Measurements from ENCODE around the gene RCBTB2. TPM values are rescaled to one million over a fixed set of nuclear protein-coding genes. Genes with fewer than 3 reads are reported as not detected.

The RCBTB2 gene
- total and polyA plus RNA-seq, 2 donors (not counting 3 experiments of a cell fraction or from before 2014, with no cell fraction given), result 10.7 to 12.6 TPM

DNA sequence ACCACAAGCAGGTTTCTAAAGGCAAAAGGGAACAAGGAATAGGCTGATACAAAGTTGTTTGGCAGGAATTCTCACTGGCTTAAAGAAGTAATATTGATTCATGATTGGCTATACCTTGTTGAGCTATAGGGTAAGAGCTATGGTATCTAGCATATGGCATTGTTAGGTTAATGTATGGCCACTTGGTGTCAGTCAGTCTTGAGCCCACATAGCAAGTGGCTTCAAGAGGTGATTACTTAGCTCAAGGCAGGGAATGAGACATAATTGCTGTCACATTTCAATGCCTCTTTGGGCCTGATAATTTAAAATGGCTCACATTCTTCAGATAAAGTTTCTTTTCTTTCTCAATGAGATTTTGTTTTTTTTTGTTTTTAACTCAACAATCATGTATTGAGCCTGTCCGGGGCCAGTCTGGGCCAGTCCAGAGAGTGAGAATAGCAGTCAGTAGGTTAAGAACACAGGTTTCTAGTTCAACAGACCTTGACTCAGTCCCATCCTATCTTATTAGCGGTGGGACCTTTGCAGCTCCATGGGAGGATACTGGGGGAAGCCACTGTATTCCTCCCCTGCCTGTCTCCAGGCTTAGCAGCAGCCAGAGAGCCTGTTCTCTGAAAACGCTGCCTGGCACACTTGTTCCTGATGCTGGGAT lies 45.8 kb upstream of the RCBTB2 start:
- intact Hi-C loops (cut with micrococcal nuclease), result no loop called here
- Histone ChIP-seq H3K27me3 (ENCODE audit: control insufficient read depth in 2 of 2, insufficient read depth in 2 of 2, low read length in 2 of 2) (peaks cover 0 to 4% of the 10 kb centered on the region in 2 experiments), H3K4me2 (ENCODE audit: insufficient read depth, low read length) (no peak overlapping the region), H3K36me3 (ENCODE audit: control insufficient read depth in 2 of 2, extremely low read depth in 1 of 2, insufficient read depth in 2 of 2, low read length in 2 of 2) (no peaks in the 10 kb centered on the region), H2AFZ (ENCODE audit: low read depth, low read length) (peak overlapping the region; percentile 26), H3K9me1 (replicated peaks; ENCODE audit: control insufficient read depth, extremely low read depth, insufficient read depth, low read length) (no peaks in the 10 kb centered on the region), H3K9ac (replicated peaks; ENCODE audit: extremely low read depth, insufficient read depth, low read length) (no peak overlapping the region), H3K4me1 (ENCODE audit: control insufficient read depth, extremely low read depth, insufficient read depth, low read length) (peaks cover under 1% of the 10 kb centered on the region), H3K27ac (ENCODE audit: insufficient read depth, low read depth, low read length) (no peak overlapping the region), H3K4me3 (replicated peaks in 1 of 3; ENCODE audit: insufficient read depth in 1 of 3, low read depth in 1 of 3, low read length in 3 of 3) (no peak overlapping the region), H3K9me3 (replicated peaks; ENCODE audit: control insufficient read depth, insufficient read depth, low read length) (no peaks in the 10 kb centered on the region), H4K20me1 (replicated peaks; ENCODE audit: control insufficient read depth, extremely low read depth, insufficient read depth, low read length) (no peaks in the 10 kb centered on the region), H3K79me2 (ENCODE audit: control insufficient read depth, insufficient read depth, low read length) (no peaks in the 10 kb centered on the region)
- BruUV-seq (replicated peaks), result no TSS peak
- POLR2A ChIA-PET, result no interaction called here
- CTCF ChIA-PET, result interaction anchor here (0.7 to 8.7 kb wide), 9 partner anchors 9 to 316 kb away, joined by 4 to 393 read pairs (median 7); partner anchors contain the start of gene LPAR6
- dilution Hi-C loops (cut with MboI; ENCODE audit: extremely low pct_ligation_motif_present, low sequenced_read_pairs), result no loop called here
- TF ChIP-seq, protein P1, sequence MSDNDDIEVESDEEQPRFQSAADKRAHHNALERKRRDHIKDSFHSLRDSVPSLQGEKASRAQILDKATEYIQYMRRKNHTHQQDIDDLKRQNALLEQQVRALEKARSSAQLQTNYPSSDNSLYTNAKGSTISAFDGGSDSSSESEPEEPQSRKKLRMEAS (IDR thresholded peaks at IDR 0.05; ENCODE audit: insufficient read depth, insufficient read length), result no peak
- TF ChIP-seq FOS (IDR thresholded peaks at IDR 0.05; ENCODE audit: borderline replicate concordance, insufficient read depth, low read length) (no peak), JUN (IDR thresholded peaks at IDR 0.05; ENCODE audit: borderline replicate concordance, insufficient read depth, insufficient read length, low read depth) (no peak), GATA2 (IDR thresholded peaks at IDR 0.05; ENCODE audit: insufficient read depth, insufficient read length, low read depth, low read length) (no peak), POLR2A (IDR thresholded peaks at IDR 0.05; ENCODE audit: low read depth, low read length) (no peak), EZH2 (IDR thresholded peaks at IDR 0.05; ENCODE audit: borderline replicate concordance, low read depth, low read length, severe bottlenecking) (no peak), MYC (IDR thresholded peaks at IDR 0.05; ENCODE audit: low read depth, low read length) (no peak), POLR2AphosphoS5 (IDR thresholded peaks at IDR 0.05; ENCODE audit: insufficient read depth, low read depth, low read length) (no peak)
- TF ChIP-seq, protein P2, sequence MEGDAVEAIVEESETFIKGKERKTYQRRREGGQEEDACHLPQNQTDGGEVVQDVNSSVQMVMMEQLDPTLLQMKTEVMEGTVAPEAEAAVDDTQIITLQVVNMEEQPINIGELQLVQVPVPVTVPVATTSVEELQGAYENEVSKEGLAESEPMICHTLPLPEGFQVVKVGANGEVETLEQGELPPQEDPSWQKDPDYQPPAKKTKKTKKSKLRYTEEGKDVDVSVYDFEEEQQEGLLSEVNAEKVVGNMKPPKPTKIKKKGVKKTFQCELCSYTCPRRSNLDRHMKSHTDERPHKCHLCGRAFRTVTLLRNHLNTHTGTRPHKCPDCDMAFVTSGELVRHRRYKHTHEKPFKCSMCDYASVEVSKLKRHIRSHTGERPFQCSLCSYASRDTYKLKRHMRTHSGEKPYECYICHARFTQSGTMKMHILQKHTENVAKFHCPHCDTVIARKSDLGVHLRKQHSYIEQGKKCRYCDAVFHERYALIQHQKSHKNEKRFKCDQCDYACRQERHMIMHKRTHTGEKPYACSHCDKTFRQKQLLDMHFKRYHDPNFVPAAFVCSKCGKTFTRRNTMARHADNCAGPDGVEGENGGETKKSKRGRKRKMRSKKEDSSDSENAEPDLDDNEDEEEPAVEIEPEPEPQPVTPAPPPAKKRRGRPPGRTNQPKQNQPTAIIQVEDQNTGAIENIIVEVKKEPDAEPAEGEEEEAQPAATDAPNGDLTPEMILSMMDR (IDR thresholded peaks at IDR 0.05; ENCODE audit: extremely low read depth in 1 of 2, insufficient read depth in 1 of 2, low read depth in 1 of 2, low read length in 2 of 2), result no peak
- DNase-seq (ENCODE audit: low read depth, low spot score) (no peak), FAIRE-seq (no peak)

Data from endothelial cell of umbilical vein (primary cell).